Esophagus (tissue), 2 donors: Measurements from ENCODE around the gene PPP1R10. TPM values are rescaled to one million over a fixed set of nuclear protein-coding genes. Genes with fewer than 3 reads are reported as not detected.
"Not testable (repeated sequence)": the region's sequence is repeated elsewhere in the genome, so short reads cannot be mapped to it uniquely, and the experiment has no call there.

ENCODE experiments used
- H3K27ac ChIP-seq, 2 donors: one replicate each; pipeline ENCODE4 v1.5.1; 2013; ENCODE audit warnings: low read depth in 2 of 2, mild to moderate bottlenecking in 2 of 2, inconsistent platforms in 1 of 2, low read length in 1 of 2, moderate library complexity in 1 of 2
- H3K27me3 ChIP-seq, 2 donors: one replicate each; pipeline ENCODE4 v1.6.1; 2013; ENCODE audit warnings: low read length in 2 of 2, control low read depth in 1 of 2, mild to moderate bottlenecking in 1 of 2; ENCODE audit not compliant: insufficient read depth in 2 of 2, control insufficient read depth in 1 of 2
- H3K36me3 ChIP-seq, 2 donors: one replicate each; pipeline ENCODE4 v1.6.1; 2013; ENCODE audit warnings: low read length in 1 of 2; ENCODE audit not compliant: control insufficient read depth in 2 of 2, insufficient read depth in 2 of 2
- H3K4me1 ChIP-seq, 2 donors: one replicate each; pipeline ENCODE4 v1.6.1; 2013; ENCODE audit warnings: low read length in 1 of 2; ENCODE audit not compliant: control insufficient read depth in 2 of 2, insufficient read depth in 2 of 2
- H3K4me3 ChIP-seq, 2 donors: one replicate each; pipeline ENCODE4 v1.5.1; 2013; ENCODE audit warnings: low read length in 2 of 2, mild to moderate bottlenecking in 2 of 2, low read depth in 1 of 2, moderate library complexity in 1 of 2
- H3K9me3 ChIP-seq, 2 donors: one replicate each; pipeline ENCODE4 v1.6.1; 2013; ENCODE audit warnings: mild to moderate bottlenecking in 2 of 2, low read depth in 1 of 2, low read length in 1 of 2, moderate library complexity in 1 of 2; ENCODE audit not compliant: control insufficient read depth in 2 of 2, insufficient read depth in 1 of 2
- WGBS, 2 donors: extraction: QIAGEN DNeasy Blood & Tissue Kit; methylation state at CpG; one replicate each; pipeline ENCODE4 v1.1.7; 2013; 5-methylcytosine and 5-hydroxymethylcytosine counted together
- polyA plus RNA-seq, 2 donors: library from polyadenylated mRNA; stranded (reverse); fragments of 200-250 nt; gene quantifications; one replicate each; pipeline ENCODE4 v1.2.3, GENCODE V29; 2013
- donor health status: healthy with polysubstance abuse.
- donor health status: Bipolar disorder and iron deficiency.

The PPP1R10 gene
- polyA plus RNA-seq, 2 donors: 13.5 to 23.5 TPM

DNA sequence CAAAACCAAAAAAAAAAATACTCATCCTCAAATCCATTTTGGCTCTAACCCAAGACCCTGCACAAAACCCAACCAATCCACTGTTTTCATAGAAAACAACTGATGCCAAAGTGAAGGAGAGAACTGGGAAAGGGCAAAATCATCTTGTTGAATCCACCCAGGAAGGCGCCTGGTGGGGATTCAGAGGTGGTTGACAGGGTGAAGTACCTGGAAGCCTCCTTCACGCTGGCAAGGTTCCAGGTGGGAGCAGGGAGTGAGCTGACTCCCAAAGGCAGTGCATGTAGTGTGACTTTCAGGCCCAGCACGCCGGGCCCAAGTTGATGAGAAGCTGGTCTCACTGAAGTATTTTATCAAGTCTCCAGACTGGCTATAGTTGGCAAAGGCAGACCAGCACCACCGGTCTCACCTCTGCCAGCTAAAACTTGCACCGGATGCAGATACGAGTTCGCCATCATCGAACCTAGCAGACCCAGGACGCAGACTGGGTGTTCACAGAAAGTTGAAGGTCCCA, 16.5 kb downstream of the PPP1R10 start:
- WGBS, 2 donors: 65 to 68% methylated on average over 10 of the region's 10 CpGs
- Histone ChIP-seq H3K27me3 (no peaks in the 10 kb centered on the region), H3K27ac (no peak overlapping the region), H3K4me1 (peaks cover 0 to 2% of the 10 kb centered on the region in 2 donors), H3K9me3 (no peaks in the 10 kb centered on the region), H3K4me3 (no peak overlapping the region), H3K36me3 (peaks cover 42 to 45% of the 10 kb centered on the region in 2 donors)

DNA sequence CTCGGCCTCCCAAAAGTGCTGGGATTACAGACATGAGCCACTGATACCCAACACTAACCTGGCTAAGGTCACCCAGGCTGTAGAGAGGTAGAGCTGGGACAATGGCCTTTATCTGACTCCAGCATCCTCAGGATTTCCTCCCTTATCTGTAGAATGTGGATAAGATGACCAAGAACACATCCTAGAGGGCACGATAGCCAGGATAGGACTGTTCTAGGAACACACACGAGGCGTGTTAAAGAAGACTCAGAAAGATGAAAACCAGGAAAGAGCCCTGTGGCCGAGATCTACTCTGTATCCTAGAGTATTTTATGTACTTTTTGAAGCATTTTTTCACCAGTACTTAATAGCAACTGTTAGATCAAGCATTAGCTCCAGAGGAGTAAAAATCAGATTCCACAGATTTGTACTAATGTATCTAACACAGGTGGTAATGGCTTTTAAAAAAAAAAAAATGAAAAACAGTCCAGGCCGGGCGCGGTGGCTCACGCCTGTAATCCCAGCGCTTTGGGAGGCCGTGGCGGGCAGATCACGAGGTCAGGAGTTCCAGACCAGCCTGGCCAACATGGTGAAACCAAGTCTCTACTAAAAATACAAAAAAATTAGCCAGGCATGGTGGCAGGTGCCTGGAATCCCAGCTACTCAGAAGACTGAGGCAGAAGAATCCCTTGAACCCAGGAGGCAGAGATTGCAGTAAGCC, 17.3 kb downstream of the PPP1R10 start:
- H3K36me3 ChIP-seq: peaks cover 38 to 40% of the 10 kb centered on the region in 2 donors
- no peaks in the 10 kb centered on the region for H3K9me3 ChIP-seq
- 72 to 77% methylated on average over 13 of the region's 13 CpGs for WGBS, 2 donors
- H3K4me3 ChIP-seq: no peak overlapping the region
- no peak overlapping the region for H3K27ac ChIP-seq
- H3K27me3 ChIP-seq: no peaks in the 10 kb centered on the region
- peaks cover 0 to 2% of the 10 kb centered on the region in 2 donors for H3K4me1 ChIP-seq

DNA sequence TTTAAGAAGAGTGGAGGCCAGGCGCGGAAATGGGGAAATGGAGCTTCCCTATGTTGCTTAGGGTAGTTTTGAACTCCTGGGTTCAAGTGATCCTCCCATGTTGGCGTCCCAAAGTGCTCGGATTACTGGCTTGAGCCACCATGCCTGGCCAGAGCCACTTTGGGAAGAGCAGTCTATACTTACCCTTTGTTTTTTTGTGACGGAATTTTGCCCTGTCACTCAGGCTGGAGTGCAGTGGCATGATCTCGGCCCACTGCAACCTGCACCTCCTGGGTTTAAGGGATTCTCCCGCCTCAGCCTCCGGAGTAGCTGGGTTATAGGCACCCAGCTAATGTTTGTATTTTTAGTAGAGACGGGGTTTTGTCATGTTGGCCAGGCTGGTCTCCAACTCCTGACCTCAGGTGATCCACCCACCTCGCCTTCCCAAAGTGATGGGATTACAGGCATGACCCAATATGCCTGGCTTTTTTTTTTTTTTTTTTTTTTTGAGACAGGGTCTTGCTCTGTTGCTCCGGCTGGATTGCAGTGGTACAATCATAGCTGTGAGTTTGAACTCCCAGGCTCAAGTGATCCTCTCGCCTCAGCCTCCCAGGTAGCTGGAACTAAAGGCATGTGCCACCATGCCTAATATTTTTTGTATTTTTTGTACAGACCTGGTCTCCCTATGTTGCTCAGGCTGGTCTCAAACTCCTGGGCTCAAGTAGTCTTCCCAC, 18.0 kb downstream of the PPP1R10 start:
- Histone ChIP-seq H3K4me1 (peaks cover 0 to 2% of the 10 kb centered on the region in 2 donors), H3K27me3 (no peaks in the 10 kb centered on the region), H3K9me3 (no peaks in the 10 kb centered on the region), H3K36me3 (peaks cover 32 to 35% of the 10 kb centered on the region in 2 donors), H3K4me3 (no peak overlapping the region), H3K27ac (no peak overlapping the region)
- WGBS, 2 donors: 66 to 76% methylated on average over 12 of the region's 12 CpGs

DNA sequence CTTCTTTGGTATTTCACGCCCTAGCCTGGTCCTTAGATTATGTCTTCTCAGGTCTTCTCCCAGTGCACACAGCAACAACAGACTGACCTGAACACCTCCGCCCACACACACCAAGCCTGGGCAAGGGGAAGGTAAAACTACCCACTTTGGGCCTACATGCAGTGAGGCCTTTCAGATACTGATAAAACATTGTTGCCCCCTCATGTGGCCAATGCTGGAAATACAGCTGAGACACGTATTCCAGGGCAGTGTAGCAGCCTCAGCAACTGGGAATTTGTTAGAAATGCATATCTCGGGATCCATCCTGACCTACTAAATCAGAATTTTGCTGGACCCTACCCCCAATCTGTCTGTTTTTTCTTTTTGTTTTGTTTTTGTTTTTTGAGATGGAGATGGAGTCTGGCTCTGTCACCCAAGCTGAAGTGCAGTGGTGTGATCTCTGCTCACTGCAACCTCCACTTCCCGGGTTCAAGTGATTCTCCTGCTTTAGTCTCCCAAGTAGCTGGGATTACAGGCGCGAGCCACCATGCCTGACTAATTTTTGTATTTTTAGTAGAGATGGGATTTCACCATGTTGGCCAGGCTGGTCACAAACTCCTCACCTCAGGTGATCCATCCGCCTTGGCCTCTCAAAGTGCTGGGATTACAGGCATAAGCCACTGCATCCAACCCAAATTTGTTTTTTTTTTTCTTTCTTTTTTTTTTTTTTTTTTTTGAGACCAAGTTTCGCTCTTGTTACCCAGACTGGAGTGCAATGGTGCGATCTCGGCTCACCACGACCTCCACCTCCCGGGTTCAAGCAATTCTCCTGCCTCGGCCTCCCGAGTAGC, 19.5 kb downstream of the PPP1R10 start:
- H3K4me3 ChIP-seq, H3K9me3 ChIP-seq, H3K4me1 ChIP-seq, H3K27me3 ChIP-seq, H3K27ac ChIP-seq: not testable (repeated sequence)
- H3K36me3 ChIP-seq: peaks cover 19 to 20% of the 10 kb centered on the region in 2 donors
- WGBS, 2 donors: 73 to 74% methylated on average over 12 to 15 of the region's 15 CpGs

DNA sequence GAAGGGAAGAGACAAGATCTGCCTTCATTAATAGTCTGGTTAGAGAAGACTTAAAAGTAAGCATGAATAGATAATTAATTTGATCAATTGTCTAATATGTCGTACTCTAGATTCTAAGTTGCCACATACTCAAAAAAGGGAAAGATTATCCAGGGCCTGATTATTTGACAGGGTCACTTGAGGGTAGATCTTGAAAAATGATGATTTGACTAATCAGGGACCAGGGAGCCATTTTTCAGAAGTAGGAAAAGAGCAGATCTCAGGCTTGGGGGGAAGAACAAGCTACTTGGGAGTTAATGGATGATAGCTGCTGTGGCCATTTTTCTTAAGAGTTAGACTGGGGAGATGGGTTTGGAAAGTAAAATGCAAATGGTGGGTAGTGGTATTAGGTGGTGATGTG, 24.8 kb downstream of the PPP1R10 start:
- H3K27ac ChIP-seq: no peak overlapping the region
- WGBS, 2 donors: 95 to 96% methylated on average over 1 of the region's 1 CpG
- peaks cover 7 to 18% of the 10 kb centered on the region in 2 donors for H3K36me3 ChIP-seq
- peaks cover 0 to 10% of the 10 kb centered on the region in 2 donors for H3K4me1 ChIP-seq
- no peak overlapping the region for H3K4me3 ChIP-seq
- H3K27me3 ChIP-seq: no peaks in the 10 kb centered on the region
- H3K9me3 ChIP-seq: no peaks in the 10 kb centered on the region

DNA sequence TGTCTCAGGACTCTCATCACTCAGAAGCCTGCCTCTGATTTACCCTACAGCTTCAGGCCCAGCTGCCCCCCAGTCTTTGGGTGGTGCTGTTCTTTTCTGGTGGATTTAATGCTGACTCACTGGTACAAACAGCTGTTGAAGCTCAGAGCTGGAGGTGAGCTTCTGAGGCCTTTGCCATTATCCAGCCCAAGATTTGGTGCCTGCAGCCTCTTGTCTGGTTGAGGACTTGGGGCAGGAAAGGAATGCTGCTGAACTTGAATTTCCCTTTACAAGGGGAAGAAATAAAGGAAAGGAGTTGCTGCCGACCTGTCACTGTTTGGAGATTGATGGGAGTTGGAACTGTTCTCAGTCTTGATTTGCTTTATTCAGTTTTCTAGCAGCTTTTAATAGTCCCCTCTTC, 26.0 kb downstream of the PPP1R10 start:
- H3K4me1 ChIP-seq: peaks cover 0 to 10% of the 10 kb centered on the region in 2 donors

DNA sequence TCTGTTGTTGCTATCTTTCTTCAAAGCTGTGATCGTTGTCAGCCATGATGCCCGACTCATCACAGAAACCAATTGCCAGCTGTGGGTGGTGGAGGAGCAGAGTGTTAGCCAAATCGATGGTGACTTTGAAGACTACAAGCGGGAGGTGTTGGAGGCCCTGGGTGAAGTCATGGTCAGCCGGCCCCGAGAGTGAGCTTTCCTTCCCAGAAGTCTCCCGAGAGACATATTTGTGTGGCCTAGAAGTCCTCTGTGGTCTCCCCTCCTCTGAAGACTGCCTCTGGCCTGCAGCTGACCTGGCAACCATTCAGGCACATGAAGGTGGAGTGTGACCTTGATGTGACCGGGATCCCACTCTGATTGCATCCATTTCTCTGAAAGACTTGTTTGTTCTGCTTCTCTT, 26.5 kb downstream of the PPP1R10 start:
- Histone ChIP-seq H3K4me3 (no peak overlapping the region), H3K9me3 (no peaks in the 10 kb centered on the region), H3K36me3 (peaks cover 17 to 31% of the 10 kb centered on the region in 2 donors), H3K27me3 (no peaks in the 10 kb centered on the region), H3K4me1 (peaks cover 0 to 10% of the 10 kb centered on the region in 2 donors), H3K27ac (peak overlapping the region; percentile 70 to 87)
- 63 to 70% methylated on average over 8 of the region's 8 CpGs for WGBS, 2 donors

More for the DNA sequence above, 26.0 kb downstream of the PPP1R10 start:
- Histone ChIP-seq H3K4me3 (no peak overlapping the region), H3K27me3 (no peaks in the 10 kb centered on the region), H3K36me3 (peaks cover 12 to 26% of the 10 kb centered on the region in 2 donors), H3K9me3 (no peaks in the 10 kb centered on the region), H3K27ac (peak overlapping the region; percentile 70 to 87)
- WGBS, 2 donors: 29 to 30% methylated on average over 1 of the region's 1 CpG

DNA sequence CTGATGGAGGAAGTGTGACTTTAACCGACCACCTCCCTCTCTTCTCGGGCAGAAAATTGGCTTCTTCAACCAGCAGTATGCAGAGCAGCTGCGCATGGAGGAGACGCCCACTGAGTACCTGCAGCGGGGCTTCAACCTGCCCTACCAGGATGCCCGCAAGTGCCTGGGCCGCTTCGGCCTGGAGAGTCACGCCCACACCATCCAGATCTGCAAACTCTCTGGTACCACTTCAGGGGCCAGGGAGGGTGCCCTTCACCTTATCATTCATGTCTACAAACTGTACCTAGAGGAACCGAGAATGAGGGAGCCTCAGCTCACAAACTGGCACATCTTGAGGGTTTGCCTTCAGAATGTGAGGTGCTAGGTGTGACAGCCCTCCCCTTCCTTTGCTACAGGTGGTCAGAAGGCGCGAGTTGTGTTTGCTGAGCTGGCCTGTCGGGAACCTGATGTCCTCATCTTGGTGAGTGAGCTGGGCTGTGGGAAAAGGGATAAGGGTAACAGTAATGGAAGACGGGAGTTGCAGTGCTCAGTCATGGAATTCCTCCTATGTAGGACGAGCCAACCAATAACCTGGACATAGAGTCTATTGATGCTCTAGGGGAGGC, 27.2 kb downstream of the PPP1R10 start:
- H3K27ac ChIP-seq: peak overlapping the region; percentile 35 to 87
- no peaks in the 10 kb centered on the region for H3K9me3 ChIP-seq
- WGBS, 2 donors: 90 to 91% methylated on average over 15 of the region's 15 CpGs
- peaks cover 22 to 38% of the 10 kb centered on the region in 2 donors for H3K36me3 ChIP-seq
- H3K4me3 ChIP-seq: no peak overlapping the region
- H3K4me1 ChIP-seq: peaks cover 0 to 10% of the 10 kb centered on the region in 2 donors
- H3K27me3 ChIP-seq: no peaks in the 10 kb centered on the region

DNA sequence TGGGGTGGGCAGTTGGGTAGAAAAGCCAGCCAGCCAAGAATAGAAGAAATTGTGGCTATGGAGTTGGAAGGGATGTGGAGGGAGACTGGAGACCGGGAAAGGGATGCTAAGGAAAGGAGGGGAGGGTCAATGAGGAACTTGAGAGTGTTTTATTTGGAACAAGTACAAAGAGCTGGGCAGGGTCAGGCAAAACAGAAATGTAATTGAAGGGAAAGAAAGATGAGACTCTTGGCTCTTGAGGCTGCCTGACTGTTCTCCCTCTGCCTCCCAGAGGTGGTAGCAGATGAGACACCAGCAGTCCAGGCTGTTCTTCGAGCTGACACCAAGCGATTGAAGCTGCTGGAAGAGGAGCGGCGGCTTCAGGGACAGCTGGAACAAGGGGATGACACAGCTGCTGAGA, 33.1 kb downstream of the PPP1R10 start:
- H3K36me3 ChIP-seq: peaks cover 31 to 50% of the 10 kb centered on the region in 2 donors
- 86 to 89% methylated on average over 5 of the region's 5 CpGs for WGBS, 2 donors
- H3K4me3 ChIP-seq: no peak overlapping the region
- H3K9me3 ChIP-seq: no peaks in the 10 kb centered on the region
- H3K4me1 ChIP-seq: no peaks in the 10 kb centered on the region
- no peak overlapping the region for H3K27ac ChIP-seq
- no peaks in the 10 kb centered on the region for H3K27me3 ChIP-seq
